GM23338 (cell line): ENCODE measurements around the gene TNNI3K. TPM values are rescaled to one million over a fixed set of nuclear protein-coding genes. Genes with fewer than 3 reads are reported as not detected.

Source experiments
- ATAC-seq: fragments of 200-7000 bp; cut with Tn5 transposase; 3 replicates; pipeline ENCODE4 v1.9.1; 2020
- DNase-seq: peaks from one replicate; pipeline ENCODE4 v3.0.0-alpha.2; 2015; ENCODE audit warnings: low spot score
- H2AFZ ChIP-seq: fragments of 200-600 bp; sonication (generic); 2 replicates; pipeline ENCODE4 v1.8.0; 2016; ENCODE audit warnings: antibody characterized with exemption, mild to moderate bottlenecking, moderate library complexity
- H3F3A ChIP-seq: fragments of 200-600 bp; sonication (generic); replicated peaks from 2 replicates; pipeline ENCODE4 v1.8.0; 2017; ENCODE audit warnings: antibody characterized with exemption, mixed run types, low read depth
- H3K27ac ChIP-seq: fragments of 200-600 bp; sonication (generic); 2 replicates; pipeline ENCODE4 v1.6.1; 2016; ENCODE audit warnings: low read depth
- H3K27me3 ChIP-seq: fragments of 200-600 bp; sonication (generic); 2 replicates; pipeline ENCODE4 v1.8.0; 2016; ENCODE audit warnings: mild to moderate bottlenecking, mixed run types, moderate library complexity; ENCODE audit not compliant: insufficient read depth
- H3K36me3 ChIP-seq: fragments of 200-600 bp; sonication (generic); 2 replicates; pipeline ENCODE4 v1.8.0; 2016; ENCODE audit warnings: mild to moderate bottlenecking; ENCODE audit not compliant: insufficient read depth
- H3K4me1 ChIP-seq: fragments of 200-600 bp; sonication (generic); 2 replicates; pipeline ENCODE4 v1.8.0; 2016; ENCODE audit warnings: mild to moderate bottlenecking, moderate library complexity; ENCODE audit not compliant: insufficient read depth
- H3K4me2 ChIP-seq: fragments of 200-600 bp; sonication (generic); 2 replicates; pipeline ENCODE4 v1.7.1; 2017; ENCODE audit warnings: mixed run types
- H3K4me3 ChIP-seq: fragments of 200-600 bp; sonication (generic); 2 replicates; pipeline ENCODE4 v1.6.1; 2016; ENCODE audit warnings: mixed run types
- H3K79me2 ChIP-seq: fragments of 200-600 bp; sonication (generic); replicated peaks from 2 replicates; pipeline ENCODE4 v1.8.0; 2017; ENCODE audit warnings: mild to moderate bottlenecking; ENCODE audit not compliant: insufficient read depth
- H3K9me2 ChIP-seq: fragments of 200-600 bp; sonication (generic); 2 replicates; pipeline ENCODE4 v1.8.0; 2017; ENCODE audit not compliant: insufficient read depth
- H4K20me1 ChIP-seq: fragments of 200-600 bp; sonication (generic); replicated peaks from 2 replicates; pipeline ENCODE4 v1.8.0; 2017; ENCODE audit warnings: mild to moderate bottlenecking; ENCODE audit not compliant: insufficient read depth
- H3K27ac Mint-ChIP-seq: 2 replicates; pipeline ENCODE4 v1.8.0; 2020; ENCODE audit warnings: inconsistent platforms, mild to moderate bottlenecking, moderate library complexity, mixed read lengths
- H3K27me3 Mint-ChIP-seq: 3 replicates; pipeline ENCODE4 v1.8.0; 2022; ENCODE audit warnings: low read depth, mild to moderate bottlenecking, moderate library complexity, mixed read lengths, inconsistent platforms; ENCODE audit not compliant: insufficient read depth, poor library complexity
- H3K36me3 Mint-ChIP-seq: 3 replicates; pipeline ENCODE4 v1.8.0; 2021; ENCODE audit warnings: low read depth, mild to moderate bottlenecking, inconsistent platforms, moderate library complexity, mixed read lengths
- H3K4me1 Mint-ChIP-seq: 3 replicates; pipeline ENCODE4 v1.8.0; 2020; ENCODE audit warnings: mild to moderate bottlenecking, inconsistent platforms, mixed read lengths
- H3K4me3 Mint-ChIP-seq: 3 replicates; pipeline ENCODE4 v1.8.0; 2021; ENCODE audit warnings: moderate library complexity, mild to moderate bottlenecking, inconsistent platforms, mixed read lengths
- H3K9me3 Mint-ChIP-seq: 3 replicates; pipeline ENCODE4 v1.8.0; 2020; ENCODE audit warnings: moderate library complexity, mild to moderate bottlenecking, inconsistent platforms, mixed read lengths
- EZH2phosphoT487 ChIP-seq: fragments of 200-600 bp; sonication (generic); IDR thresholded peaks from one replicate; pipeline ENCODE4 v1.8.1; 2018; ENCODE audit warnings: antibody characterized with exemption; ENCODE audit not compliant: unreplicated experiment
- POLR2AphosphoS5 ChIP-seq: IDR thresholded peaks from 2 replicates; pipeline ENCODE4 v1.6.1; 2016; ENCODE audit warnings: antibody characterized with exemption, low read depth
- ZNF114 ChIP-seq: fragments of 250-450 bp; sonication (Bioruptor Pico); IDR thresholded peaks from 2 replicates; pipeline ENCODE4 v1.5.0; 2020; ENCODE audit warnings: mild to moderate bottlenecking, moderate library complexity
- ZNF331 ChIP-seq: fragments of 250-450 bp; sonication (Bioruptor Pico); IDR thresholded peaks from 2 replicates; pipeline ENCODE4 v1.5.0; 2020; ENCODE audit warnings: low read depth, mild to moderate bottlenecking, moderate library complexity
- polyA plus RNA-seq: library from polyadenylated mRNA; unstranded; fragments of >200 nt; fragmentation: Nextera tagmentation; extraction: Ambion mirVana; gene quantifications from 2 replicates; pipeline ENCODE4 v1.2.1, GENCODE V29; 2016
- total RNA-seq: library from RNA; depleted of rRNA; stranded (reverse); fragments of >200 nt; shearing (Covaris generic); gene quantifications from 2 replicates; pipeline ENCODE4 v1.2.3, GENCODE V29; 2014
- TF ChIP-seq, protein P1 (sequence below): fragments of 250-450 bp; sonication (Bioruptor Pico); IDR thresholded peaks from 2 replicates; pipeline ENCODE4 v1.5.0; 2020; ENCODE audit warnings: mild to moderate bottlenecking, moderate library complexity
- TF ChIP-seq, protein P2 (sequence below), 2 experiments: fragments of 200-600 bp in 1 of 2; sonication (generic) in 1 of 2; conservative IDR thresholded peaks; 2 replicates each; pipeline versions ENCODE4 v1.5.1 to v1.6.1; 2016 to 2017; ENCODE audit warnings: antibody characterized with exemption in 2 of 2, low read depth in 2 of 2, mild to moderate bottlenecking in 2 of 2, moderate library complexity in 1 of 2
- TF ChIP-seq, protein P3 (sequence below): IDR thresholded peaks from one replicate; pipeline ENCODE4 v1.6.1; 2018; ENCODE audit warnings: antibody characterized with exemption; ENCODE audit not compliant: unreplicated experiment

The TNNI3K gene
- total and polyA plus RNA-seq, 2 experiments from 2014 or later: not detected

DNA sequence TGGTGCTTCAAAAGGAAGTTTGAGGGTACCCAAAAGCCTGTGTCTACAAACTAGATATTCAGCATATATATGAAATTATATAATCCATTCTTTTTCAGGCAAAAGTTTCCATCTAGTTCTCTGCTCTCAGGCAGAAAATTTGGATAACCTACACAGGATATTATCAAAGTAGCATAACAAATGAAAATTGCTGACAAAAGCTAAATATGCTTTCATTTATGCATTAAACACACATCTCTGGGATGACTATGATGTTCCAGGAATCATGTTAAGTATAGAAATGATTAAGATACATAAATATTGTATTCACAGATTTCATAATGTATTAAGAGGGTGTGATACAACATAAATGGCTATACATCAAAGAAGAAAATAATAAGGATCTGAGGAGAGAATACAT lies 184.4 kb downstream of the TNNI3K start:
- H2AFZ ChIP-seq: no peak overlapping the region
- no peaks in the 10 kb centered on the region for H3K9me3 Mint-ChIP-seq
- H3K79me2 ChIP-seq: no peaks in the 10 kb centered on the region
- peaks cover 3% of the 10 kb centered on the region for H3K27me3 Mint-ChIP-seq
- no peak overlapping the region for H3K4me3 ChIP-seq
- DNase-seq (no peak), ATAC-seq (no peak)
- no peaks in the 10 kb centered on the region for H3K9me2 ChIP-seq
- H3K27ac ChIP-seq: no peak overlapping the region
- no peaks in the 10 kb centered on the region for H4K20me1 ChIP-seq
- H3K36me3 Mint-ChIP-seq: no peaks in the 10 kb centered on the region
- no peaks in the 10 kb centered on the region for H3K36me3 ChIP-seq
- no peaks in the 10 kb centered on the region for H3K4me1 ChIP-seq
- H3K27me3 ChIP-seq: no peaks in the 10 kb centered on the region
- H3F3A ChIP-seq: no peaks in the 10 kb centered on the region
- H3K4me3 Mint-ChIP-seq: no peak overlapping the region
- H3K27ac Mint-ChIP-seq: no peak overlapping the region
- no peaks in the 10 kb centered on the region for H3K4me1 Mint-ChIP-seq
- TF ChIP-seq, protein P1, sequence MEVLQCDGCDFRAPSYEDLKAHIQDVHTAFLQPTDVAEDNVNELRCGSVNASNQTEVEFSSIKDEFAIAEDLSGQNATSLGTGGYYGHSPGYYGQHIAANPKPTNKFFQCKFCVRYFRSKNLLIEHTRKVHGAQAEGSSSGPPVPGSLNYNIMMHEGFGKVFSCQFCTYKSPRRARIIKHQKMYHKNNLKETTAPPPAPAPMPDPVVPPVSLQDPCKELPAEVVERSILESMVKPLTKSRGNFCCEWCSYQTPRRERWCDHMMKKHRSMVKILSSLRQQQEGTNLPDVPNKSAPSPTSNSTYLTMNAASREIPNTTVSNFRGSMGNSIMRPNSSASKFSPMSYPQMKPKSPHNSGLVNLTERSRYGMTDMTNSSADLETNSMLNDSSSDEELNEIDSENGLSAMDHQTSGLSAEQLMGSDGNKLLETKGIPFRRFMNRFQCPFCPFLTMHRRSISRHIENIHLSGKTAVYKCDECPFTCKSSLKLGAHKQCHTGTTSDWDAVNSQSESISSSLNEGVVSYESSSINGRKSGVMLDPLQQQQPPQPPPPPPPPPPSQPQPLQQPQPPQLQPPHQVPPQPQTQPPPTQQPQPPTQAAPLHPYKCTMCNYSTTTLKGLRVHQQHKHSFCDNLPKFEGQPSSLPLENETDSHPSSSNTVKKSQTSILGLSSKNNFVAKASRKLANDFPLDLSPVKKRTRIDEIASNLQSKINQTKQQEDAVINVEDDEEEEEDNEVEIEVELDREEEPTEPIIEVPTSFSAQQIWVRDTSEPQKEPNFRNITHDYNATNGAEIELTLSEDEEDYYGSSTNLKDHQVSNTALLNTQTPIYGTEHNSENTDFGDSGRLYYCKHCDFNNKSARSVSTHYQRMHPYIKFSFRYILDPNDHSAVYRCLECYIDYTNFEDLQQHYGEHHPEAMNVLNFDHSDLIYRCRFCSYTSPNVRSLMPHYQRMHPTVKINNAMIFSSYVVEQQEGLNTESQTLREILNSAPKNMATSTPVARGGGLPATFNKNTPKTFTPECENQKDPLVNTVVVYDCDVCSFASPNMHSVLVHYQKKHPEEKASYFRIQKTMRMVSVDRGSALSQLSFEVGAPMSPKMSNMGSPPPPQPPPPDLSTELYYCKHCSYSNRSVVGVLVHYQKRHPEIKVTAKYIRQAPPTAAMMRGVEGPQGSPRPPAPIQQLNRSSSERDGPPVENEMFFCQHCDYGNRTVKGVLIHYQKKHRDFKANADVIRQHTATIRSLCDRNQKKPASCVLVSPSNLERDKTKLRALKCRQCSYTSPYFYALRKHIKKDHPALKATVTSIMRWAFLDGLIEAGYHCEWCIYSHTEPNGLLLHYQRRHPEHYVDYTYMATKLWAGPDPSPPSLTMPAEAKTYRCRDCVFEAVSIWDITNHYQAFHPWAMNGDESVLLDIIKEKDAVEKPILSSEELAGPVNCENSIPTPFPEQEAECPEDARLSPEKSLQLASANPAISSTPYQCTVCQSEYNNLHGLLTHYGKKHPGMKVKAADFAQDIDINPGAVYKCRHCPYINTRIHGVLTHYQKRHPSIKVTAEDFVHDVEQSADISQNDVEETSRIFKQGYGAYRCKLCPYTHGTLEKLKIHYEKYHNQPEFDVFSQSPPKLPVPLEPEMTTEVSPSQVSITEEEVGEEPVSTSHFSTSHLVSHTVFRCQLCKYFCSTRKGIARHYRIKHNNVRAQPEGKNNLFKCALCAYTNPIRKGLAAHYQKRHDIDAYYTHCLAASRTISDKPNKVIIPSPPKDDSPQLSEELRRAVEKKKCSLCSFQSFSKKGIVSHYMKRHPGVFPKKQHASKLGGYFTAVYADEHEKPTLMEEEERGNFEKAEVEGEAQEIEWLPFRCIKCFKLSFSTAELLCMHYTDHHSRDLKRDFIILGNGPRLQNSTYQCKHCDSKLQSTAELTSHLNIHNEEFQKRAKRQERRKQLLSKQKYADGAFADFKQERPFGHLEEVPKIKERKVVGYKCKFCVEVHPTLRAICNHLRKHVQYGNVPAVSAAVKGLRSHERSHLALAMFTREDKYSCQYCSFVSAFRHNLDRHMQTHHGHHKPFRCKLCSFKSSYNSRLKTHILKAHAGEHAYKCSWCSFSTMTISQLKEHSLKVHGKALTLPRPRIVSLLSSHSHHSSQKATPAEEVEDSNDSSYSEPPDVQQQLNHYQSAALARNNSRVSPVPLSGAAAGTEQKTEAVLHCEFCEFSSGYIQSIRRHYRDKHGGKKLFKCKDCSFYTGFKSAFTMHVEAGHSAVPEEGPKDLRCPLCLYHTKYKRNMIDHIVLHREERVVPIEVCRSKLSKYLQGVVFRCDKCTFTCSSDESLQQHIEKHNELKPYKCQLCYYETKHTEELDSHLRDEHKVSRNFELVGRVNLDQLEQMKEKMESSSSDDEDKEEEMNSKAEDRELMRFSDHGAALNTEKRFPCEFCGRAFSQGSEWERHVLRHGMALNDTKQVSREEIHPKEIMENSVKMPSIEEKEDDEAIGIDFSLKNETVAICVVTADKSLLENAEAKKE (CRISPR knock-in tag): no peak
- TF ChIP-seq ZNF331 (CRISPR knock-in tag): no peak
- TF ChIP-seq, protein P2, sequence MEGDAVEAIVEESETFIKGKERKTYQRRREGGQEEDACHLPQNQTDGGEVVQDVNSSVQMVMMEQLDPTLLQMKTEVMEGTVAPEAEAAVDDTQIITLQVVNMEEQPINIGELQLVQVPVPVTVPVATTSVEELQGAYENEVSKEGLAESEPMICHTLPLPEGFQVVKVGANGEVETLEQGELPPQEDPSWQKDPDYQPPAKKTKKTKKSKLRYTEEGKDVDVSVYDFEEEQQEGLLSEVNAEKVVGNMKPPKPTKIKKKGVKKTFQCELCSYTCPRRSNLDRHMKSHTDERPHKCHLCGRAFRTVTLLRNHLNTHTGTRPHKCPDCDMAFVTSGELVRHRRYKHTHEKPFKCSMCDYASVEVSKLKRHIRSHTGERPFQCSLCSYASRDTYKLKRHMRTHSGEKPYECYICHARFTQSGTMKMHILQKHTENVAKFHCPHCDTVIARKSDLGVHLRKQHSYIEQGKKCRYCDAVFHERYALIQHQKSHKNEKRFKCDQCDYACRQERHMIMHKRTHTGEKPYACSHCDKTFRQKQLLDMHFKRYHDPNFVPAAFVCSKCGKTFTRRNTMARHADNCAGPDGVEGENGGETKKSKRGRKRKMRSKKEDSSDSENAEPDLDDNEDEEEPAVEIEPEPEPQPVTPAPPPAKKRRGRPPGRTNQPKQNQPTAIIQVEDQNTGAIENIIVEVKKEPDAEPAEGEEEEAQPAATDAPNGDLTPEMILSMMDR (conservative IDR thresholded peaks at IDR 0.05; ENCODE audit: low read depth in 2 of 2): no peak
- TF ChIP-seq ZNF114 (CRISPR knock-in tag): no peak
- TF ChIP-seq POLR2AphosphoS5: no peak
- TF ChIP-seq, protein P3, sequence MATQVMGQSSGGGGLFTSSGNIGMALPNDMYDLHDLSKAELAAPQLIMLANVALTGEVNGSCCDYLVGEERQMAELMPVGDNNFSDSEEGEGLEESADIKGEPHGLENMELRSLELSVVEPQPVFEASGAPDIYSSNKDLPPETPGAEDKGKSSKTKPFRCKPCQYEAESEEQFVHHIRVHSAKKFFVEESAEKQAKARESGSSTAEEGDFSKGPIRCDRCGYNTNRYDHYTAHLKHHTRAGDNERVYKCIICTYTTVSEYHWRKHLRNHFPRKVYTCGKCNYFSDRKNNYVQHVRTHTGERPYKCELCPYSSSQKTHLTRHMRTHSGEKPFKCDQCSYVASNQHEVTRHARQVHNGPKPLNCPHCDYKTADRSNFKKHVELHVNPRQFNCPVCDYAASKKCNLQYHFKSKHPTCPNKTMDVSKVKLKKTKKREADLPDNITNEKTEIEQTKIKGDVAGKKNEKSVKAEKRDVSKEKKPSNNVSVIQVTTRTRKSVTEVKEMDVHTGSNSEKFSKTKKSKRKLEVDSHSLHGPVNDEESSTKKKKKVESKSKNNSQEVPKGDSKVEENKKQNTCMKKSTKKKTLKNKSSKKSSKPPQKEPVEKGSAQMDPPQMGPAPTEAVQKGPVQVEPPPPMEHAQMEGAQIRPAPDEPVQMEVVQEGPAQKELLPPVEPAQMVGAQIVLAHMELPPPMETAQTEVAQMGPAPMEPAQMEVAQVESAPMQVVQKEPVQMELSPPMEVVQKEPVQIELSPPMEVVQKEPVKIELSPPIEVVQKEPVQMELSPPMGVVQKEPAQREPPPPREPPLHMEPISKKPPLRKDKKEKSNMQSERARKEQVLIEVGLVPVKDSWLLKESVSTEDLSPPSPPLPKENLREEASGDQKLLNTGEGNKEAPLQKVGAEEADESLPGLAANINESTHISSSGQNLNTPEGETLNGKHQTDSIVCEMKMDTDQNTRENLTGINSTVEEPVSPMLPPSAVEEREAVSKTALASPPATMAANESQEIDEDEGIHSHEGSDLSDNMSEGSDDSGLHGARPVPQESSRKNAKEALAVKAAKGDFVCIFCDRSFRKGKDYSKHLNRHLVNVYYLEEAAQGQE: no peak
- TF ChIP-seq EZH2phosphoT487: no peak
- no peak overlapping the region for H3K4me2 ChIP-seq
